T-helper 2 cell treated with Interferon-gamma antibody and Interleukin-4, amounts not matched to agents 100 ng/mL and 5 ng/mL, for 36 hours (primary cell): Measurements from ENCODE around the gene SLC12A7. TPM values are rescaled to one million over a fixed set of nuclear protein-coding genes. Genes with fewer than 3 reads are reported as not detected.

ENCODE experiments used
- intact Hi-C: fragments of 100-400 bp; cut with micrococcal nuclease; formaldehyde crosslinking; loops from one replicate; pipeline ENCODE4 v1.15.1; 2023
- total RNA-seq: library from RNA; stranded (reverse); gene quantifications from 2 replicates; pipeline ENCODE4 v1.2.3, GENCODE V29; 2022

Gene SLC12A7
- total RNA-seq, 1 donor from 2014 or later, result 107 TPM

GRCh38 chr5:1141834-1142233, 30.0 kb upstream of the SLC12A7 start:
- intact Hi-C loops, result loop anchor here (2.0 kb wide), 2 partner anchors 35 to 133 kb away; partner anchors contain the start of gene NKD2

DNA sequence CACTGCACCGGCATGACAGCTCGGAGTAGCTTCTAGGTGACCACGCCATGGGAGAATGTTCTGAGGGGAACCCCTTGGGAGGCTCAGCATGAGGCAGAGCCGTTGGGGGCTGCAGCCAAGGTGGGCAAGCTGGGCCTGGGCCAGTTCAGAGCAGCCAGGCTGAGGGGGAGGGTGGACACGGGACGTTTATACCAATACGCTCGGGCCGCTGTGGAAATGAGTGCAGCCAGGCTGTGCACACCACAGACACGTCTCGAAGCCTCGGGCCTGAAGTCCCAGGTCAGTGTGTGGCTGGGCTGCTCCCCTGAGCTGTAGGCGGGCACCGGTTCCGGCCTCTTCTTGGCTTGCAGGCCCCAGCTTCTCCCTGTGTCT, 28.9 kb upstream of the SLC12A7 start:
- intact Hi-C loops, result loop anchor here (1.0 to 2.0 kb wide), 3 partner anchors 34 to 218 kb away; partner anchors contain the start of gene NKD2

GRCh38 chr5:1140171-1140817, 28.4 kb upstream of the SLC12A7 start:
- intact Hi-C loops, result loop anchor here (1.0 to 2.0 kb wide), 3 partner anchors 33 to 217 kb away; partner anchors contain the start of gene NKD2

GRCh38 chr5:1139331-1140170, 27.7 kb upstream of the SLC12A7 start:
- intact Hi-C loops, result loop anchor here (1.0 to 2.0 kb wide), 3 partner anchors 33 to 216 kb away; partner anchors contain the start of gene NKD2

DNA sequence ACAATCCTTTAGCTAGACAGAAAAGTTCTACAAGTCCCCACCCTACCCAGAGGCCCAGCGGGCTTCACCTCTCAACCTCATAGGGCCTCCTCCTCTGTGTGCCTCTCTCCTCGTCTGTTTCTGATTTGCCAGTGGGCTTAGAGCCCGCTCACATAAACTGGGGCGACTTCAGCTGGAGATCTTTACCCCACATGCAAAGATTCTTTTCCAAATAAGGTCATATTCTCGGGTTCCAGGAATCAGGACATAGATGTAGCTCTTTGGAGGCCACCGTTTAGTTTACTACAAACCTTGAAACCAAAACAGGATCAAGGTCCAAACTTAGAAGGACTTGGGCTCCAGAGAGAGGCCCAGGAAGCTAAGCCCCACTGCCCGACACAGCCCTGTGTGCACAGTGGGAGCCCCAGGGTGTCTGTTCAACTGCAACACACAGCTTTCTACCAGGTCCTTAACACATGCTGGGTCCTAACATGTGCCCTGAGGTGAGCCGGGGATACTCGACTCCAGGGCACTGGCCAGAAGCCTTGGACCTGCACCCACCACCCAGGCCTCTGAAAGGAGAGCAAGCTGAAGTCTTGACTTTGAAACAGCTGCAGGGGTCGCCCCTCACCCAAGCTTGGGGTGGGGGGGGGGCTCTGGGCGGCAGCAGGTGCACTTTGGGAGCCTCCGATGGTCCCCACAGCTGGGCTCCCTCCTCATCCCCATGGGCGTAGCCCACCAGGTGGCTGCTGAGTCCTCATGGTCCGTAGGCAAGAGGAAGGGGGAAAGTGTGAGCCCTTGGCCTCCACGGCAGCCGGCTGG, 26.8 kb upstream of the SLC12A7 start:
- intact Hi-C loops, result no loop called here

- intact Hi-C loops, result no loop called here
Measured at GRCh38 chr5:1137567-1138444, 25.9 kb upstream of the SLC12A7 start.

DNA sequence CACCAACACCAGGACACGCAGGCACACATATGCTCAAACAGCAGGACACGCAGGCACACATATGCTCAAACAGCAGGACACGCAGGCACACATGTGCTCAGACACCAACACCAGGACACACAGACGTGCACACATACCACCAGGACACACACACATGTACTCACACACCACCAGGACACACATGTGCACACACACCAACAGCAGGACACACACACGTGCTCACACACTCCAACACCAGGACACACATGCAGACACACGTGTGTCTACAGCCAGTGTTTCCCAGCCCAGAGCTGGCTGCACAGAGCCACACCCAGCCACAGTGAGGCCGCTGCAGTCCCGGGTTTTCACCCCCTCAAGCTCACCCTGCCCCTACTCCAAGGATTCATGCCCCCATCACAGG, 25.0 kb upstream of the SLC12A7 start:
- intact Hi-C loops, result no loop called here

DNA sequence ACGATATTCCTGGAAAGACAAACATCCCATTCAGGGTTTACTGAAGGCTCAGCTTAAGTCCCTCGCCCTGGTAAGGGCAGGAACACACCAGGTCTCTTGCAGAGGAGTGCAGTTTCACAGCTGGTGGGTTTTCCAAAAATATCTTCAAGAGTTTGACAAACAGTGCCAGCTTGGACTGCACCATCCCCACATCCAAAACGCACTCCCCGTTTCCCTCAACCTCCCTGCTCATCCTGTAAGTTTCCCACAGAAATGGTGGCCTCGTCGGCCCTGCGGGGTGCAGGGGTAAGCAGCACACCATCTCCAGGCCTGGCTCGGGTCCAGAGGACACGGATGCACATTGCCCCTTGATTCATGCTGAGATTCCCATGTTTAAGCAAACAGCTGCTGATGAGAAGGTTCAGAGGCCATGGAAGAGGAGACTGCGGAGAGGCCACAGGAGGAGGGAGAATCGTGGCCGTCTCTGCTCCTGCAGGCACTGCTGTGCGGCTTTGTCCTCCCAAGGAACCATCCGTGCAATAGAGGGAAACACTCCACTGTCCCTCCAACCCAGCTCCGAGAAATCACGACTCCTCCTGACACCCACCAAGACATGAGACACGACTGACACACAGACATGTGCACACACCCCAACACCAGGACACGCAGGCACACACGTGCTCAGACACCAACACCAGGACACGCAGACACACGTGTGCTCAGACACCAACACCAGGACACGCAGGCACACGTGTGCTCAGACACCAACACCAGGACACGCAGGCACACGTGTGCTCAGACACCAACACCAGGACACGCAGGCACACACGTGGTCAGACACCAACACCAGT, 24.0 kb upstream of the SLC12A7 start:
- intact Hi-C loops, result no loop called here

- intact Hi-C loops, result no loop called here
Measured at GRCh38 chr5:1134478-1134877, 22.6 kb upstream of the SLC12A7 start.

GRCh38 chr5:1133510-1134201, 21.8 kb upstream of the SLC12A7 start:
- intact Hi-C loops, result no loop called here

DNA sequence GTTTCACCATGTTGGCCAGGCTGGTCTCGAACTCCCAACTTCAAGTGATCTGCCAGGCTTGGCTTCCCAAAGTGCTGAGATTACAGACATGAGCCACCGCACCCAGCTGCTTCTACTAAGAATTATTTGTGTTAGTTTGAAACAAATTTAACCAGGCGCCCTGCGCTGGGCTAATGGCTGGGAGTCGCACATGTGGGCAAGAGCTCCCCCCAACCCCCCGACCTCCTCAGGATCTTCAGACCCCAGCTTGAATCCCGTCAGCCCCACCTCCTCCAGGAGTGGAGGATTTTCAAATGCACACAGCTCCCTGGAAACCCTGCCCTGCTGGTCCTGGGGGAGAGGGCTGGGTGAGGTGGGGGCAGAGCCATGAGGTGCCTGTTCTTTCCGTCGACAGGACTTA, 21.2 kb upstream of the SLC12A7 start:
- intact Hi-C loops, result no loop called here

DNA sequence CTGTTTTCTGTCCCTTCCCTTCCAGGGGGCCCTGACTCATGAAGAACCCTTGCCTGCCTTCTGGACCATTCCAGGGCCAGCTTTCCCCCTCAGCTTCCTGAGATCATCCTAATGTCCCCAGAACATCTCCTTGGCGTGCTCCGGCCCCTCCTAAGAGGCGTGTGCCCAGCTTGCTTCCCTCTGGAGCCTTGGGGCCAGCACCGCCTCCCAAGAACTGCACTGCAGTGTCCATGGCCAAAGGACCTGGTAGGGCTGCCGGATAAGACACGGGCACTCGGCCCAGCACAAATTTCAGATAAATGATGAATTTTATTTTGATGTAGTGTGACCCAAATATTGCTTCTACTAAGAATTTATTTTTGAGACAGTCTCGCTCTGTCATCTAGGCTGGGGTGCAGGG, 20.7 kb upstream of the SLC12A7 start:
- intact Hi-C loops, result no loop called here

DNA sequence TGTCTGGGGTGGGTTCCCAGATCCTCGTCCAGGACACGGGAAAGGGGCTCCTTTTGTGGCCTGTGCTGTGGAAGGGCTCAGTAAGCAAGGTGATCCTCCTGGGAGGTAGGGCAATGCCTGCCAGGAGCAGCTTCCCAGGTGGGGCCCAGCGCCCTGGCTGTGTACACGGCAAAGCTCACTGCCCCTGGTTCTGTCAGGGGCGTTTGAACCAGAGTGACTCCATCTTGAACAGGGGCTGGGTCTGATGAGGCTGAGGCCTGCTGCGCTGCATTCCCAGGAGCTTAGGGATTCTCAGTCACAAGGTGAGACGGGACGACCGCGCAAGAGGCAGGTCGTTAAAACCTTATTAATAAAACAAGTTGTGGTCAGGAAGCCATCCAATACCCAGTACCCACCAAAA, 19.9 kb upstream of the SLC12A7 start:
- intact Hi-C loops, result no loop called here

DNA sequence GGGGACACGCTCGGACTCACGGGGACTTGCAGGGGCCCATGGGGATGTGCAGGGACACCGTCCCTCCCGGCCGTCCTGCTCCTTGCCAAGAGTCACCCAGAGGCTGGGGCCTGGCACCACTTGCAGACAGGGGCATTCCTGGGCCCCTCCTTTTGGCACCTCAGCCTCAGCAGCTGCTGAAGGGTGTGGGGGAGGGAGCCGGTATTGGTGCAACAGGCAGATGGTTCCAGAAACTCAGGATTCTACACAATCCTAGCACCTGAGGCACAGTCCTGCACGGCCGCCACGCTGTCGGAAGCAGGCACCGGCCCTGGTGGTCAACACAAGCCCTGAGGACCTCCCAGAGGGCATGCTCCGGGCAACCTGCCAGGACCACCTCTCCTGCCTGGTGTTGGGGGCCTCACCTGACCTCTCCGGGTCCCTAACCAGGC, 19.3 kb upstream of the SLC12A7 start:
- intact Hi-C loops, result no loop called here

GRCh38 chr5:1130218-1130946, 18.5 kb upstream of the SLC12A7 start:
- intact Hi-C loops, result no loop called here

DNA sequence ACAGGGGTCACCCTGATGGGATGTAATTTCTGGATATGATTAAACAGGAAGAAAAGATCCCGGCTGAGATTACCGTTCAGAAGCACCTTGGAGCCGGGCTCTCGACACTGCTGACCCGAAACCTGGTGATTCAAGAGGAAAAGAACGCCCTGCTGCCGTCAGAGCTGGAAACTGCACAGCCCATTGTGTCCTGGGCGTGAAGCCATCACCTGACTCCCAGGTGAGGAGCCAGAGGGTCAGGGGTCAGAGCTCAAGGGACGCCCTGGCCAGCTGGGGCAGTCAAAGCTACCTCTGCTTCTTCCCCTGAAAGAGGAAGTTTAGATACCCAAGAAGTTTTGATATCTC, 17.8 kb upstream of the SLC12A7 start:
- intact Hi-C loops, result no loop called here

GRCh38 chr5:1128977-1129710, 17.3 kb upstream of the SLC12A7 start:
- intact Hi-C loops, result no loop called here
